SKM-1 treated with dmso at 0.1 percent for 144 hours (cell line): ENCODE measurements around the gene C16orf78.
A peak's percentile ranks its signal among the peaks of the same experiment; 100 is the strongest.

ENCODE experiments used
- DNase-seq: peaks from one replicate; lab custom pipeline; 2025; ENCODE audit not compliant: unreplicated experiment; lab: John Stamatoyannopoulos, UW

The C16orf78 gene

GRCh38 chr16:49382916-49383315 lies 9.3 kb downstream of the C16orf78 start:
- no peak for DNase-seq

DNA sequence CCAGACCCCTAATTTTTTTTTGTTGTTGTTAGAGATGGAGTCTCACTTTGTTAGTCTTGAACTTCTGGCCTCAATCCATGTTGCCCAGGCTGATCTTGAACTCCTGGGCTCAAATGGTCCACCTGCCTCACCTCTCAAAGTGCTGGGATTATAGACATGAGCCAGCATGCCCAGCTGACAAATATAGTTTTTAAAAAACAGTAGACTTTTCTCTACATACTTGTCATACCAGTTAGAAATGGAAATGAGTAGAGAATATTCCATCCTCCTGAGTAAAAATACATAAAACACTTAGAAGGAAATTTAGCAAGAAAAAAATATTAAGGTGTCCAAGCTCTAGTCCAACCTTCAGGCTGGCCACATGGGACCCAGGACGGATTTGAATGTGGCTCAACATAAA lies 21.4 kb downstream of the C16orf78 start:
- no peak for DNase-seq

- DNase-seq: no peak
These were observed 22.7 kb downstream of the C16orf78 start for GRCh38 chr16:49396206-49396720.

GRCh38 chr16:49398761-49399160 lies 25.2 kb downstream of the C16orf78 start:
- DNase-seq: no peak

- no peak for DNase-seq
These were observed 26.2 kb downstream of the C16orf78 start for GRCh38 chr16:49399594-49400364.

GRCh38 chr16:49400611-49401010 lies 27.0 kb downstream of the C16orf78 start:
- no peak for DNase-seq

DNA sequence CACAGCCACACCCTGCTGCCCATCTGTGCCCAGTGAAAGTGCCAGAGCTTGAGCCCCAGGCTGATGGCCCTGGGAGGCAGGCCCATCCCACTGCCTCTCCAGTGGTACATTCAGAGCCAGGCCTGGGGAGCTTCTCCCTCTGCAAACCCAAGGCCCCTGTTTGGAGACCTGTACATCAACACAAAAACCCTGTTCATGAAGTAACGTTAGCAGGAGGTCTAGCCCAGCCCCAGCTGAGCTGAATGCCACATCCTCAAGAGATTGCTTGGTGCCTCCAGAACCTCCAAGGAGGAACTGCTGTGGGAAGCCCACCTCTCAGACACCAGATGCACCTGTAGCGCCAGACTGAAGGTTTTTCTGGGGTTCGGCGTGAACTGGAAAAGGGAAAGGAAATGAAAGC lies 31.5 kb downstream of the C16orf78 start:
- DNase-seq: no peak

DNA sequence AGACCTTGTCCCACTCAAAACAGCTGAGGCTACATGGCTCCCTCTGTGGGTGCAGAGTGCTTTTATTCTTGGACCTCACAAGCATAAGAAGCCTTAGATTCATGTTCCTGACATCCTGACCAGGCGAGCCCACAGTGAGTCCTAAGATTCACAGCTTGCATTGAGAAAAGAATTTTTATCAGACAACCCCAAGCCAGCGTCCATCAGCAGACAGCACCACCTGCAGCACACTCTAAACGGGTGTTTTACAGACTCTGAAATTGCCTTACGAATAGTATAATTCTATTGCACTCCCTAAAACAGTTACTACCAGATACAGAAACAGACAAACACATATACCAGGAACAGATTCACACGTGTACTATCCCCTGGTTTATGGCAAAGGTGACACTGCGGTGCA lies 31.9 kb downstream of the C16orf78 start:
- no peak for DNase-seq

DNA sequence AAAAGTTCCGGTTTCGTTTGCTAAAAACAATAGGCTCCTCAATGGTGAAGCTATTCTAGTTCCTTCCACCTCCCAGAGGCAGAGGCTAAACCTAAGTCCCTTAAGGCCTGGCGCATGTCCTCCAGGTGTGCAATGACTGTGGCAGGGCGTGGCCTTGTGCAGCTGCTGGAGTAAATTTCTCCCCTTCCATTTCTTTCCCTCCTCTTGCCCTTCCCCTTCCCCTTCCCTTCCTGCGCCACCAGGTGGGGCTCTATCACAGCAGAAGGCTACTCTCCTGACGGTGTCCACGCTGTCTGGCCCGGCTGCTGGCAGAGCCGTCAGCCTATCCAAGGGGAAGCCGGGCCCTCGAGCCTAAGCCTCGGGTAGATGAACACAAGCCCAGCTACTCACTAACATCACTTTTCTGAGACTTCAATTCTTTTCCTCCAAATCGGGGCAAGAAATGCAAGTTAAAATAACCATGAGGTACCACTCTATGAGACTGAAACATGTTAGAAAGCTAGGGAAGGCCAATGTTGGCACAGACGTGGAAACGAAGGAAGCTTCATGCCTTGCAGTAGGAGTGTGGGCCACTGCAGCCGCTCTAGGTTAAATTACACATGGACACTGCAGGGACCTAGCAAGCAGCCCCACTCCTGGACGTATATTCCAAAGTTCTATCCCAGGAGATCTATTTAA lies 34.4 kb downstream of the C16orf78 start:
- DNase-seq: peak; percentile 71

GRCh38 chr16:49409121-49409520 lies 35.5 kb downstream of the C16orf78 start:
- no peak for DNase-seq

- no peak for DNase-seq
These were observed 36.6 kb downstream of the C16orf78 start for GRCh38 chr16:49410226-49410625.

GRCh38 chr16:49411121-49411970 lies 37.7 kb downstream of the C16orf78 start:
- DNase-seq: no peak

- DNase-seq: no peak
These were observed 41.1 kb downstream of the C16orf78 start for GRCh38 chr16:49414671-49415070.

- no peak for DNase-seq
These were observed 41.5 kb downstream of the C16orf78 start for GRCh38 chr16:49415083-49415482.

DNA sequence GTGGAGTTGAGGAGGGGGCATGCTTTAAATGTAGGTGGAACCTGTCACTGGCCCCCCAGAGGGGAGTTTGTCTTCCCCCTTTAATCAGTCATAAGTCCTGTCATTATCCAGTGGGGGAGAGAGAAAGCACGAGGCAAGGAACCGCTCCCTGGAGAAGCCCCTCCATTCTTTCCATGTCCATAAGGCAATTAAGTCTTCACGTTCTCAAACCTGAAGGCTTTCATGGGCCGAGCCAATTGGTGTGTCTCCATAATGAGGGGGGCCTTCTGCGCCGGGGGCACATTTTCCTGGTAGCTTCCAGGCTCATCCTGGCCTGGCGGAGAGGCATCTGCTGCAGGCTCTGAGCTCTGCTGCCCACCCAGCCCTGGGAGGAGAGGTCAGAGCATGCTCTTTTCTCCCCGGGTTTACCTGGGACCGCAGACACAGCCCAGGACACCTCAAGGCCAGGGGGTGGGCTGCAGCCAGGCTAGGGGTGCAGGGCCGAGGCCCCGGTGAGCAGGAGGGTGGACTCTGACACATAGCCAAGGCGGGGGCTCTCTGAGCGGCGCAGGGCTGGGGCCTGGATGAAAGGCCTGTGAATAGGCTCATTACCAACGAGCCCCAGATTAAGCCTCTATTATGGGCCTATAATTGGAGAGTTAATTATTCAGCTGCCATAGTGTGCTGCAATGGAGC lies 42.5 kb downstream of the C16orf78 start:
- DNase-seq: no peak

DNA sequence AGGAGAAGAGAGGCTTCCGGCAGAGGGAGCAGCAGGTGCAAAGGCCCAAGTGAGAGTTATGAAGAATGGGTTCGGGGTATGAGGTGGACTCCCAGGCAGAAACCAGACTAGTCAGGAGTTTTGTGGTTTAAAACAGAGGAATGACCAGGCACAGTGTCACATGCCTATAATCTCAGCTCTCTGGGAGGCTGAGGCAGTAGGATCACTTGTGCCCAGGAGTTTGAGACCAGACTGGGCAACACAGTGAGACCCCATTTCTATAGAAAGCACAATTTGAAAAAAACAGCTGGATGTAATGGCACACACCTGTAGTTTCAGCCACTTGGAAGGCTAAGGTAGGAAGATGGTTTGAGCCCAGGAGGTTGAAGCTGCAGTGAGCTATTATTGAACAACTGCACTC lies 43.8 kb downstream of the C16orf78 start:
- no peak for DNase-seq

DNA sequence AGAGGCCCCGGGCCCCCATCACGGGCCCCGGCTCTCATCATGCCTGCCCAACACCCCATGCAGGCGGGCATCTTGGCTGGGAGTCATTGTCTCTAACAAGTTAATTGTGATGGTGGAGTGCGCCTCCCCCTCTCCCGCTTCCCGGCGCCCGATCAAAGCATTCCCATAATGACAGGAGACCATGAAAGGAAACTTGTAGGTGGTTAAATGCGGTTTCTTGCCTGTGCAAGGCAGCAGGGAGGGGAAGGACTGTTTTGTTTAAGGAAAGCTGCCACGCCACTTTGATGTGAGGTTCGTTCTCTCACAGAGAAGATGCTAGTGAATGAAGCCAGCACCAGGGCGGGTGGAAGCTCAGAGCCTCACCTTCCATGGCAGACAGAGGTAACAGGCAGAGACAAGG lies 45.4 kb downstream of the C16orf78 start:
- no peak for DNase-seq

DNA sequence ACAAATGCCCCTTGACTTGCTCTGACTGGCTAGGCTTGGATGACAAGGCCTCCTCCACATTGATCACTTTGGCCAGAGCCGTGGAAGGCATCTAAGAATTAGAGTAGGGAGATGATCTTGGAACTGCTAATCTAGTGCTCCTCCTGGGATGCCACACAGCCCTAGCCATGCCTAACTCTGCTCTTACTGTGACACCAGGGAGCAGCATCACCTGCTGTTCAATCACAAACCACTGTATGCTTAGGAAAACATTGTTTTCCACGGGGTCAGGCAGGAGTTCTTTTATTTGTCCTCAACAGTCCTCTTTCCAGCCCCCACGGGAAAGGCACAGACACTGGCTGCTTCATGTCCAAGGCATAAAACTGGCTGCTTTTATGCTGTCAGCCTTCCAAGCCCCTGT lies 46.3 kb downstream of the C16orf78 start:
- no peak for DNase-seq

DNA sequence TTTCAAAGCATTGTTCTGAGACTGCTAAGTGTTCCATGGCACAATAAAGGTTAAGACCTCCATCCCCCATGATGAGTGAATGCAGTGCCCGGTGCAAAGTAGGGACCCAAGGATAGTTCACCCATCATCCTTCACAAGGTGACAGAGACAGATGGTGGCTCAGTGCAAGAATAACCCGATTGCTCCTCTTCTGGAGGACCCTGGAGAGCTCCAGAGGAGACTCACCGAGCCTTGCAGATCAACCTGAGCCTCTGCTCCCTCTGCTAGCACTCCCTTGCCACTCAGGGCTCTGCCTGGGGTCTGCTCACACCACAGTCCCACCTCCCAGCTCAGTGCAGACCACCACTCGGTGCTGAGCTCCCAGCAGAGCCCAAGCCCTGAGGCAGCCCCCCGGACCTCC lies 49.3 kb downstream of the C16orf78 start:
- no peak for DNase-seq

DNA sequence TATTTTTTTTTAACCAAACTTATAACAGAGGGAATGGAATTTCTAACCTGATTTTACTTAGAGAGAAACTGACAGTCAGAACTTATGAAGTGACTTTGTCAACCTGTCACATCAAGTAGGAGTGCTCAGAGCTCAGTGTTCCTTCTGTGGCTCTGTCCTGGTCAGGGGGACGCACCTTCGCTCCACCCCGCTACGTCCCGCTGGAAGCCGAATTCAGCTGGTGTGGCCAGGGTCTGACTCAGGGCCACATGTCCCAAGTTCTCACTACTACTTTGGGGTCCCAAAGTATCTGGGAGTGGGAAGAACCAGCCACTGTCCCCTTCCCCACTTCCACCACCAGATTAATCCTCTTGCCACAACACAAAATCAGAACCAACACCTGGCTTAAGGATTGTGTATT lies 51.4 kb downstream of the C16orf78 start:
- DNase-seq: no peak

DNA sequence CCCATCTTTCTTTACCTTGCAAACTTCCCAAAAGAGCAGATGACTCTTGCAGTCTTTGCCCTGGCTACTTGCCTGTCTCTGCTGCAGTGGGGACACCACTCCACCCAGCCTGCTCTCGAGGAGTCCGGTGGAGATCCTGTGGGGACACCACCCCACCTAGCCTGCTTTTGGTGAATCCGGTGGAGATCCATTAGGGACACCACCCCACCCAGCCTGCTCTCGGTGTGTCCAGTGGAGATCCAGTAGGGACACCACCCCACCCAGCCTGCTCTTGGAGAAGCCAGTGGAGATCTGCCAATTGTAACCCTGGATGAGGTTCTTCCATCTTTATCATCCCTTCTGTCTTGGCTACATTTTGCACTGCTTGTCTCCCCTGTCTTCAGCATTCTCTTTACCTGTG lies 54.2 kb downstream of the C16orf78 start:
- DNase-seq: no peak
